GM19395 (cell line): Measurements from ENCODE around the gene TOX4.
"Not testable (repeated sequence)": the region's sequence is repeated elsewhere in the genome, so short reads cannot be mapped to it uniquely, and the experiment has no call there.

Experiments
- ATAC-seq: cut with Tn5 transposase; IDR thresholded peaks from one replicate; pipeline ENCODE4 v1.9.1; 2021; ENCODE audit warnings: mild to moderate bottlenecking, moderate library complexity; ENCODE audit not compliant: unreplicated experiment

TOX4 gene

DNA sequence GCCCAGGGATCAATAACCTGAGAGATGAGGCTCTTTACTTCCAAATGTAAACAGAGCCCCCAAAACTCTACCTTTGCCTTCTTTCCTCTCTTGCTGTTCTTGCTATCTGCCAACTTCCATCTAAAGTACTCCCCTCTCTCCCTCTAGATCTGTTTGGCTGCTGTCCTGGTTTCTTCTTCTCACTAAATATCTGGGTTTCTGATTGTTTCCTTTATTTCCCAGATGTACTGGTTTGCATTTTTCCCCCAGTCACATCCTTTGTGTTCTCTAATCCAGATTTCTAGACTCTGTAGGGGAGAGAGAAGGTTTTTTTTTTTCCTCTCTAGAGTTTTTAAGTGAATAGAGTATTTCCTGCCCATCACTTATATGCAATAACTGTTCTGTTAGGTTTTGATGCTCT lies 56.3 kb downstream of the TOX4 start:
- no peak for ATAC-seq

- ATAC-seq, result no peak
These were observed 57.6 kb downstream of the TOX4 start for GRCh38 chr14:21534576-21534975.

DNA sequence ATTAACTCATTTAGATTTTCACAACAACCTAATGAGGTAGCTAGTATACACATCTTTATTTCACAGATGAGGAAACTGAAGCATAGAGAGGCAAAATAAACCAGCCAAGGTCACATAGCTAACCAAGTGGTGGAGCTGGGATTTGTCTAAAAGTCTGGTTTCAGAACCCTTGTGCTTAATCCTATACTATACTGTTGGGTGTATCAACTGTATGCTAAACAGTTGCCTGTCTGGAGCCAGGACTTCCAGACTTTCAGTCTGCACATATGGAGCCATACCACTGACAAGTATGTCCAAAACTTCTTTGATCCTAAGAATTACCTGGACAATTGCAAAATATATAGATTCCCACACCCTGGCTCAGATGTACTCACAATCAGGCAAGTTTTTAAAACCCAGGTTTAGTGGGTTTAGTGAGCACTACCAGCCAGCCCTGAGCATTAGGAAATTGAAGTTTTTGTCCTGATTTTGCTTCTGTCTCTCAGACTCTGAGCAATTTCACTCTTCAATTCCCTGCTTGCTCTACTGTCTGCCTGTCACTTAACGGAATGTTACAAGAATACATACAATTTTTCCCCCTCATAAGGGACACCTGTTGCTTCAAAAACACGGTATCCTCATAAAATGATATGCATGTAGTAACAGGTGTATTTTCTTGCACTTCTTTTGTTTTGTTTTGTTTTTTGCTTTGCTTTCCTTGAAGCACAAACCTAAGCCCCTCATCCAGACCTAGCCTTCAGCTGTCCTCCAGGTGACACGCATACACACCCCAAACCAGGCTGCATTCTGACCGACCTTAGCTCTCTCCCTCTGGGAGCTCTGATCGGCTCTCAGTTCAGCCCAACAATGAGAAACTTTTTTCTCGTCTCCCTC lies 58.8 kb downstream of the TOX4 start:
- no peak for ATAC-seq

DNA sequence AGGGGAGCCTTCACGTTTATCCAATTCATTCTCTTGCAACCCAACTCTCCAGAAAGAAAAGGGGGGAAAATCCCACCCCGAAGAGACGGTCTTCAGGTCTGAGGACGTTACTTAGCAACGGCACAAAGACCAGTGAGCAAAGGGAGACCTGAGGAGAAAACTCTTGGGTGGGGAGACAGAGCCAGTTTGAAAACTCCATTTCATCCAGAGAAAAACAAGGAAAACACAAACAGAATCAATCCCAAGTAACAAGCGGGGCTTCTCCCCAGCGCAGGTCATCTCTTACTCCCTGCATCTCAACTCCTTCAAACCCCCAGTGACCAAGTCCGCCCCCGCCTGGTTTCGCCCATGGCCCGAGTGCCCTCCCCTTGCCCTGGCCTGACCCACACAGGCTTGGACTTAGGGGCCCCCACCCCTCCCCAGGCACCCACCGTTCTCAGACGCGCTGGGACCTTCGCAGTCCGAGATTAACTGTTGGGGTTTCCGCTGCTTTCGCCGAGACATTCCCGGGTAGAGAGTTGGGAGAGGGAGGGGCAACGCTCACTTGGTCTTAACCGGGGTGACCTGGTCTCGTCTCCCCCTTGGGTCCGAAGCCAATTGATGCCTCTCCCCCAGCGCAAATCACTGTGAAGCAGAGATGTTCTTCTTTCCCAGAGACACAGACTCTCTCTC lies 59.6 kb downstream of the TOX4 start:
- ATAC-seq, result no peak

DNA sequence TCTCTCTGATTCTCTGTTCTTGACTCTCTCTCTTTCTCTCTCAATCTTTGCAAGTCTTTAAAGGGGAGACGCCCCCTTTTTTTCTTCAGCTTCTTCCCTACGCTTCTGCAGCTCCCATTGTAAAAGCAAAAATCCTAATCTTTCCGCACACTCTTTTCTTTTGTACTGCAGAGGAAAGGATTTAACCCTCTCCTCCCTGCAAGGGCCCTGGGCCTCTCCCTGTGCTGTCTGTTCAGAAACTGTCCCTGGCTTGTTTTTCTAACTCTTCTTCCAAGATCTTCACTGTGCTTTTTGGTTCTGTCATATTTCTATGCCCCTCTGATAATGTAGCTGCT lies 60.1 kb downstream of the TOX4 start:
- no peak for ATAC-seq

DNA sequence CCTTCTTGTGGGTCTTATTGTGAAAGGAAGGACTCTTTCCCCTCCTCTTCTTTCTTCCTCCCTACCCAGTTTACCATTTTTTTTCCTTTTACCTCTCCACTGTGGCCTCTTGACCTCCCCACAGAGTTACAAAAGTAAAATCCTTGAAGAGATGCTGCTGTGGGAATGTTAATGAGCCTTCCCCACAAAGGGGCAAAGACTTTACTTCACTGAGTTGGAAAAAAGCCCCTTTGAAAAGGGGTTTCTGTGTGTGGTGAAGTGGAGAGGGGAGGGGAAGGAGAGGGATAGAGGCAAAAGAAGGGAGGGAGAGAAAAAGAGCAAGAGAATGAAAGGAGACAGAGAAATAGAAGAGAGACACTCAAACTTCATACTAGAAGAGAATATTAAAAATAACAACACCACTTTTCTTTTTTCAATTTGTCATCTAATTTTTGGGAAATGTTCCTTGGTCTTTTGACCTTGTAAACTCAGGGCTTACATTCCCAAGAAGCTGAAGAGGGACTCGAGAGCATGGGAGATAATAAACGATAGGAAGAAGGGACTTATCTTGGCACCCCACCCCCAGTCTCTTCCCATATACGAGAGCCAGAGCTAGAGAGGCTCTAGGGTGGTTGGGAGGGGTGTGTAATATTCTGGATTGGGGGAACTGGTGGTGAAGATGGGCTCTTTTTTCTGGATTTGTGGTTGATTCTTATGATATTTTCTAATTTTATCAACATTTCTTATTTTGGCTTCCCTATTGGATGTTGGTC lies 62.4 kb downstream of the TOX4 start:
- ATAC-seq, result no peak

GRCh38 chr14:21541413-21542074 lies 64.5 kb downstream of the TOX4 start:
- ATAC-seq, result no peak

DNA sequence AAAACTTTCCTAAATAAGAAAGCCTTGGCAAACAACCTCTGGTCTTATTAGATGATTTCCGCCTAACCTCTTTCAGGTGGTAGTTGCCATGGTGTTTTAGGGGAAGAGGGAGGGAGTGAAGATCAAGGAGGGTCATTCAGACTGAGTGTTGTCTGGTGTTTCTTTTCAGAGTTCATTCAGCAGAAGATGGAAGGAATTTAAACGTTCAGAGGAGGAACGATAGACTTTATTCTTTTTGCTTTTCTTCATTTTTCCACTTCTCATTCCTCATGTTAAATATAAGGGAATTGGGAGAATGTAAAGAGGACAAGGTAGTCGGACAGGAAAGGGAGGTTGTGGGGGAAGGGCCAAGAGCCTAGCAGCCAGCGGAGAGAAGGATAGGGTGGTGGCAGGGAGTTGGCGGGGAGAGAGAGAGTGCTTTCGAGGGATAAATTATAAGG lies 66.5 kb downstream of the TOX4 start:
- no peak for ATAC-seq

GRCh38 chr14:21543963-21544362 lies 67.0 kb downstream of the TOX4 start:
- no peak for ATAC-seq

DNA sequence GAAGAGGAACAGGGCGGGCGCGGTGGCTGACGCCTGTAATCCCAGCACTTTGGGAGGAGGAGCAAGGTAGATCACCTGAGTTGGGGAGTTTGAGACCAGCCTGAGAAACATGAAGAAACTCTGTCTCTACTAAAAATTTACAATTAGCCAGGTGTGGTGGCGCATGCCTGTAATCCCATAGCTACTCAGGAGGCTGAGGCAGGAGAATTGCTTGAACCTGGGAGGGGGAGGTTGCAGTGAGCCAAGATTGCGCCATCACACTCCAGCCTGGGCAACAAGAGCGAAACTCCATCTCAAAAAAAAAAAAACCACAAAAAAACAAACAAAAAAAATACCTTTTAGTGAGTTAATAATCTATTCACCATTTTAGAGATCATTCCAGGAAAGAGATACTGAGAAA lies 67.6 kb downstream of the TOX4 start:
- ATAC-seq, result not testable (repeated sequence)
